Sigmoid colon (tissue), 7 donors: ENCODE results near the gene PTH1R. TPM values are rescaled to one million over a fixed set of nuclear protein-coding genes. Genes with fewer than 3 reads are reported as not detected.

Experiments used
- DNase-seq: peaks from one replicate; pipeline ENCODE4 v3.0.0-alpha.2; 2019
- H3K27ac ChIP-seq, 4 donors: fragments of 200-600 bp; sonication (generic); one replicate each; pipeline ENCODE4 v1.5.1; 2016 to 2019; ENCODE audit warnings: mild to moderate bottlenecking in 1 of 4
- H3K27me3 ChIP-seq, 3 donors: fragments of 200-600 bp; sonication (generic); one replicate each; pipeline ENCODE4 v1.5.1; 2019; ENCODE audit warnings: mild to moderate bottlenecking in 1 of 3
- H3K36me3 ChIP-seq, 4 donors: fragments of 200-600 bp; sonication (generic); one replicate each; pipeline ENCODE4 v1.5.1; 2016 to 2019
- H3K4me1 ChIP-seq, 4 donors: fragments of 200-600 bp; sonication (generic); one replicate each; pipeline ENCODE4 v1.5.1; 2017 to 2019
- H3K4me3 ChIP-seq, 4 donors: fragments of 200-600 bp; sonication (generic); one replicate each; pipeline ENCODE4 v1.5.1; 2017 to 2019; ENCODE audit warnings: mild to moderate bottlenecking in 2 of 4, moderate library complexity in 1 of 4
- H3K9me3 ChIP-seq, 4 donors: fragments of 200-600 bp in 3 of 4; sonication (generic) in 3 of 4; one replicate each; pipeline versions ENCODE4 v1.5.1 to v1.6.1; 2013 to 2019
- CTCF ChIP-seq, 4 experiments: fragments of 450-650 bp in 3 of 4; fragments of 200-600 bp in 1 of 4; IDR thresholded peaks; one replicate each; pipeline ENCODE4 v1.5.1; 2016 to 2019; ENCODE audit warnings: antibody characterized with exemption in 4 of 4, mild to moderate bottlenecking in 3 of 4, moderate library complexity in 2 of 4
- EP300 ChIP-seq, 4 donors: sonication (generic); formaldehyde crosslinking; IDR thresholded peaks; one replicate each; pipeline ENCODE4 v1.6.1; 2017; ENCODE audit warnings: antibody characterized with exemption in 4 of 4
- POLR2A ChIP-seq, 2 donors: fragments of 450-650 bp; IDR thresholded peaks; one replicate each; pipeline ENCODE4 v1.6.1; 2016; ENCODE audit warnings: antibody characterized with exemption in 2 of 2, mild to moderate bottlenecking in 2 of 2, moderate library complexity in 2 of 2
- POLR2AphosphoS5 ChIP-seq, 4 donors: sonication (generic); formaldehyde crosslinking; IDR thresholded peaks; one replicate each; pipeline ENCODE4 v1.6.1; 2017; ENCODE audit warnings: antibody characterized with exemption in 4 of 4
- WGBS, 2 donors: extraction: QIAGEN DNeasy Blood & Tissue Kit; methylation state at CpG; one replicate each; pipeline ENCODE4 v1.1.7; 2013; 5-methylcytosine and 5-hydroxymethylcytosine counted together
- intact Hi-C: fragments of 100-400 bp; cut with DNase I; formaldehyde crosslinking; loops from one replicate; pipeline ENCODE4 v1.15.1; 2023
- polyA plus RNA-seq, 3 donors: library from polyadenylated mRNA; stranded (reverse); fragments of 200-250 nt; gene quantifications; one replicate each; pipeline ENCODE4 v1.2.3, GENCODE V29; 2013
- total RNA-seq, 4 donors: library from RNA; depleted of rRNA; stranded (reverse); fragments of >200 nt; gene quantifications; one replicate each; pipeline ENCODE4 v1.1.0, GENCODE V29; 2016
- donor health status: healthy with polysubstance abuse.
- donor health status: Bipolar disorder and iron deficiency.
- donor health status: healthy.

Gene PTH1R
- total and polyA plus RNA-seq, 7 donors, result 1.2 to 9.0 (median 4.6) TPM

GRCh38 chr3:46942076-46942475 lies 64.6 kb downstream of the PTH1R start:
- Histone ChIP-seq H3K27me3 (no peaks in the 10 kb centered on the region), H3K9me3 (no peaks in the 10 kb centered on the region), H3K4me1 (peaks cover 0 to 65% (median 53%) of the 10 kb centered on the region in 4 donors), H3K36me3 (peaks cover 0 to 23% (median 9%) of the 10 kb centered on the region in 4 donors), H3K4me3 (no peak overlapping the region), H3K27ac (no peak overlapping the region)
- no peak for DNase-seq
- 51 to 81% methylated on average over 7 of the region's 7 CpGs for WGBS, 2 donors
- intact Hi-C loops, result no loop called here
- TF ChIP-seq CTCF (IDR thresholded peaks at IDR 0.05) (no peak), EP300 (IDR thresholded peaks at IDR 0.05) (no peak), POLR2AphosphoS5 (IDR thresholded peaks at IDR 0.05) (no peak), POLR2A (IDR thresholded peaks at IDR 0.05) (no peak)

- 77 to 83% methylated on average over 12 of the region's 12 CpGs for WGBS, 2 donors
- Histone ChIP-seq H3K27ac (peak overlapping the region in 3 of 4 donors; percentile 33 to 36 (median 34)), H3K4me1 (peaks cover 0 to 66% (median 55%) of the 10 kb centered on the region in 4 donors), H3K9me3 (no peaks in the 10 kb centered on the region), H3K36me3 (peaks cover 0 to 21% (median 10%) of the 10 kb centered on the region in 4 donors), H3K27me3 (no peaks in the 10 kb centered on the region), H3K4me3 (no peak overlapping the region)
- DNase-seq, result no peak
- TF ChIP-seq POLR2AphosphoS5 (IDR thresholded peaks at IDR 0.05) (no peak), POLR2A (IDR thresholded peaks at IDR 0.05) (no peak), CTCF (IDR thresholded peaks at IDR 0.05) (no peak), EP300 (IDR thresholded peaks at IDR 0.05) (no peak)
- intact Hi-C loops, result no loop called here
Measured at GRCh38 chr3:46942481-46943236, 65.1 kb downstream of the PTH1R start.

GRCh38 chr3:46943237-46944187 lies 66.0 kb downstream of the PTH1R start:
- Histone ChIP-seq H3K27ac (peak overlapping the region; percentile 24 to 36 (median 34)), H3K9me3 (no peaks in the 10 kb centered on the region), H3K36me3 (peaks cover 0 to 20% (median 11%) of the 10 kb centered on the region in 4 donors), H3K4me1 (peaks cover 0 to 65% (median 59%) of the 10 kb centered on the region in 4 donors), H3K4me3 (no peak overlapping the region), H3K27me3 (no peaks in the 10 kb centered on the region)
- DNase-seq, result no peak
- WGBS, 2 donors, result 22 to 70% methylated on average over 12 of the region's 12 CpGs
- no peak for TF ChIP-seq POLR2A (IDR thresholded peaks at IDR 0.05)
- TF ChIP-seq EP300 (IDR thresholded peaks at IDR 0.05), result no peak
- TF ChIP-seq POLR2AphosphoS5 (IDR thresholded peaks at IDR 0.05), result no peak
- TF ChIP-seq CTCF (IDR thresholded peaks at IDR 0.05), result no peak
- intact Hi-C loops, result no loop called here

- intact Hi-C loops, result no loop called here
- H3K27ac ChIP-seq, result peak overlapping the region in 1 of 4 donors; percentile 34
Measured at GRCh38 chr3:46944191-46944590, 66.7 kb downstream of the PTH1R start.

More at GRCh38 chr3:46944191-46944590, 66.7 kb downstream of the PTH1R start:
- Histone ChIP-seq H3K36me3 (peaks cover 0 to 20% (median 11%) of the 10 kb centered on the region in 4 donors), H3K9me3 (no peaks in the 10 kb centered on the region), H3K4me1 (peaks cover 0 to 65% (median 59%) of the 10 kb centered on the region in 4 donors), H3K27me3 (no peaks in the 10 kb centered on the region), H3K4me3 (no peak overlapping the region)
- 79 to 93% methylated on average over 8 of the region's 8 CpGs for WGBS, 2 donors
- TF ChIP-seq CTCF (IDR thresholded peaks at IDR 0.05) (no peak), POLR2AphosphoS5 (IDR thresholded peaks at IDR 0.05) (no peak), POLR2A (IDR thresholded peaks at IDR 0.05) (no peak), EP300 (IDR thresholded peaks at IDR 0.05) (no peak)
- no peak for DNase-seq
